ENCODE measurements around the gene FGD5.
"Not testable (repeated sequence)": the region's sequence is repeated elsewhere in the genome, so short reads cannot be mapped to it uniquely, and the experiment has no call there.

FGD5 gene

GRCh38 chr3:14808025-14808424, 10.7 kb upstream of the FGD5 start:
- DNase-seq, result no peak

GRCh38 chr3:14808502-14809266, 10.1 kb upstream of the FGD5 start:
- no peak for DNase-seq

GRCh38 chr3:14809611-14810010, 9.2 kb upstream of the FGD5 start:
- DNase-seq, result not testable (repeated sequence)

- no peak for DNase-seq
Observed at GRCh38 chr3:14810070-14810791, 8.5 kb upstream of the FGD5 start.

GRCh38 chr3:14810801-14811661, 7.7 kb upstream of the FGD5 start:
- DNase-seq, result no peak

- DNase-seq, result no peak
Observed at GRCh38 chr3:14811684-14812083, 7.1 kb upstream of the FGD5 start.

GRCh38 chr3:14812196-14812790, 6.5 kb upstream of the FGD5 start:
- DNase-seq, result no peak

GRCh38 chr3:14814411-14814871, 4.3 kb upstream of the FGD5 start:
- no peak for DNase-seq

- DNase-seq, result no peak
Observed at GRCh38 chr3:14816359-14816758, 2.4 kb upstream of the FGD5 start.

GRCh38 chr3:14819671-14820070, 909 bp downstream of the FGD5 start:
- DNase-seq, result no peak

- DNase-seq, result no peak
Observed at GRCh38 chr3:14820156-14820555, 1.4 kb downstream of the FGD5 start.

- DNase-seq, result no peak
Observed at GRCh38 chr3:14821151-14821550, 2.4 kb downstream of the FGD5 start.

- no peak for DNase-seq
Observed at GRCh38 chr3:14822134-14822533, 3.4 kb downstream of the FGD5 start.

- DNase-seq, result no peak
Observed at GRCh38 chr3:14822670-14823390, 4.1 kb downstream of the FGD5 start.

- no peak for DNase-seq
Observed at GRCh38 chr3:14823393-14823792, 4.6 kb downstream of the FGD5 start.

- DNase-seq, result no peak
Observed at GRCh38 chr3:14823910-14824629, 5.3 kb downstream of the FGD5 start.

- DNase-seq, result no peak
Observed at GRCh38 chr3:14824646-14825045, 5.9 kb downstream of the FGD5 start.

- DNase-seq, result no peak
Observed at GRCh38 chr3:14826069-14826468, 7.3 kb downstream of the FGD5 start.

GRCh38 chr3:14827776-14828175, 9.0 kb downstream of the FGD5 start:
- DNase-seq, result no peak

GRCh38 chr3:14829811-14830210, 11.0 kb downstream of the FGD5 start:
- DNase-seq, result no peak

GRCh38 chr3:14831916-14832450, 13.2 kb downstream of the FGD5 start:
- DNase-seq, result no peak

Data from hematopoietic multipotent progenitor cell treated with erythropoietin and hydrocortisone succinate and interleukin-3 and kit ligand, for 6 days (in vitro differentiated cells).